K562 (cell line): ENCODE data around the gene KLK2. TPM values are rescaled to one million over a fixed set of nuclear protein-coding genes. Genes with fewer than 3 reads are reported as not detected.
A peak's percentile ranks its signal among the peaks of the same experiment; 100 is the strongest.

ENCODE experiments used
- BRD9 ChIP-seq: fragments of 450-650 bp; IDR thresholded peaks from 2 replicates; pipeline ENCODE4 v1.6.1; 2018; ENCODE audit warnings: low read depth; ENCODE audit not compliant: partially characterized antibody
- DEAF1 ChIP-seq: fragments of 450-650 bp; formaldehyde crosslinking; IDR thresholded peaks from 2 replicates; pipeline ENCODE4 v1.4.0; 2020; ENCODE audit warnings: mild to moderate bottlenecking, moderate library complexity
- DNMT1 ChIP-seq: fragments of 450-650 bp; IDR thresholded peaks from 2 replicates; pipeline ENCODE4 v1.6.1; 2016; ENCODE audit warnings: antibody characterized with exemption, mild to moderate bottlenecking
- E2F6 ChIP-seq, 2 experiments: IDR thresholded peaks; 2 replicates each; pipeline ENCODE4 v1.6.1; 2011; ENCODE audit warnings: borderline replicate concordance in 1 of 2, control low read depth in 1 of 2, low read depth in 1 of 2, low read length in 1 of 2, mild to moderate bottlenecking in 1 of 2, mixed read lengths in 1 of 2, moderate library complexity in 1 of 2; ENCODE audit not compliant: insufficient read depth in 1 of 2, insufficient read length in 1 of 2, poor library complexity in 1 of 2, severe bottlenecking in 1 of 2; ENCODE audit errors: extremely low read depth in 1 of 2
- GTF2A2 ChIP-seq: IDR thresholded peaks from 2 replicates; pipeline ENCODE4 v1.6.1; 2016; ENCODE audit warnings: mild to moderate bottlenecking, missing genetic modification characterization, missing compliant biosample characterization
- ILK ChIP-seq: fragments of 450-650 bp; IDR thresholded peaks from 2 replicates; pipeline ENCODE4 v1.6.1; 2016; ENCODE audit warnings: missing genetic modification characterization, low read depth, mild to moderate bottlenecking, missing compliant biosample characterization, moderate library complexity, borderline replicate concordance
- MTA2 ChIP-seq: fragments of 450-650 bp; IDR thresholded peaks from 2 replicates; pipeline ENCODE4 v1.6.1; 2016; ENCODE audit warnings: low read depth
- MYC ChIP-seq, 2 experiments: fragments of 250-450 bp in 1 of 2; sonication (Bioruptor Pico) in 1 of 2; IDR thresholded peaks; 2 replicates each; pipeline versions ENCODE4 v1.5.1 to v1.6.1; 2012 to 2021; ENCODE audit warnings: low read depth in 2 of 2, borderline replicate concordance in 1 of 2, improper control_type of control experiment in 1 of 2, low read length in 1 of 2, mild to moderate bottlenecking in 1 of 2, moderate library complexity in 1 of 2
- NCOR1 ChIP-seq: fragments of 450-650 bp; IDR thresholded peaks from 2 replicates; pipeline ENCODE4 v1.6.1; 2016; ENCODE audit warnings: mild to moderate bottlenecking, moderate library complexity
- NFXL1 ChIP-seq: fragments of 450-650 bp; formaldehyde crosslinking; IDR thresholded peaks from 2 replicates; pipeline ENCODE4 v1.4.0; 2021; ENCODE audit warnings: mild to moderate bottlenecking
- RCOR1 ChIP-seq, 2 experiments: IDR thresholded peaks; 2 replicates each; pipeline ENCODE4 v1.6.1; 2012; ENCODE audit warnings: low read depth in 2 of 2, low read length in 2 of 2, borderline replicate concordance in 1 of 2, improper control_type of control experiment in 1 of 2
- UBTF ChIP-seq, 2 experiments: IDR thresholded peaks; 2 replicates each; pipeline ENCODE4 v1.6.1; 2012; ENCODE audit warnings: improper control_type of control experiment in 2 of 2, low read depth in 2 of 2, low read length in 2 of 2, borderline replicate concordance in 1 of 2
- ZNF224 ChIP-seq: sonication (generic); formaldehyde crosslinking; IDR thresholded peaks from 2 replicates; pipeline ENCODE4 v1.8.0; 2022; ENCODE audit warnings: mild to moderate bottlenecking, missing genetic modification reagents
- ZNF274 ChIP-seq: IDR thresholded peaks from 2 replicates; pipeline ENCODE4 v1.6.1; 2011; ENCODE audit warnings: low read depth, mild to moderate bottlenecking, low read length, moderate library complexity, borderline replicate concordance
- ZNF518B ChIP-seq: fragments of 250-450 bp; sonication (Bioruptor Pico); IDR thresholded peaks from 2 replicates; pipeline ENCODE4 v1.5.0; 2021; ENCODE audit warnings: mild to moderate bottlenecking, moderate library complexity
- ZNF586 ChIP-seq: fragments of 450-650 bp; formaldehyde crosslinking; conservative IDR thresholded peaks from 2 replicates; pipeline ENCODE4 v1.4.0; 2020; ENCODE audit warnings: mild to moderate bottlenecking, moderate library complexity
- polyA plus RNA-seq, 8 experiments: library from polyadenylated mRNA; depleted of rRNA in 4 of 8; stranded (reverse) in 5 of 8; unstranded in 3 of 8; fragments of >200 nt; fragmentation: Nextera tagmentation in 2 of 8; fragmentation: Illumina TruSeq in 1 of 8; extraction: Ambion mirVana in 2 of 8; extraction: Trizol in 1 of 8; gene quantifications; 2 replicates each; pipeline versions ENCODE4 v1.2.1 to v1.2.3, GENCODE V29; 2011 to 2014; ENCODE audit warnings: inconsistent platforms in 1 of 8, missing spikeins in 1 of 8
- total RNA-seq, 7 experiments: library from RNA; depleted of rRNA in 6 of 7; stranded (reverse); fragments of >200 nt in 6 of 7; fragmentation: Illumina TruSeq in 2 of 7; extraction: Trizol in 2 of 7; gene quantifications; 2 replicates each; pipeline versions ENCODE4 v1.2.1 to v1.2.3, GENCODE V29; 2011 to 2021; ENCODE audit warnings: low replicate concordance in 1 of 7
- TF ChIP-seq, protein P1 (sequence below): fragments of 450-650 bp; IDR thresholded peaks from one replicate; pipeline ENCODE4 v1.6.1; 2018; ENCODE audit warnings: mild to moderate bottlenecking, moderate library complexity; ENCODE audit not compliant: partially characterized antibody

Gene KLK2
- total and polyA plus RNA-seq, 9 of the 15 experiments (the other 6 are each of a cell fraction or from before 2014, with no cell fraction given): 0.11 to 0.47 (median 0.23) TPM; not detected in 1

DNA sequence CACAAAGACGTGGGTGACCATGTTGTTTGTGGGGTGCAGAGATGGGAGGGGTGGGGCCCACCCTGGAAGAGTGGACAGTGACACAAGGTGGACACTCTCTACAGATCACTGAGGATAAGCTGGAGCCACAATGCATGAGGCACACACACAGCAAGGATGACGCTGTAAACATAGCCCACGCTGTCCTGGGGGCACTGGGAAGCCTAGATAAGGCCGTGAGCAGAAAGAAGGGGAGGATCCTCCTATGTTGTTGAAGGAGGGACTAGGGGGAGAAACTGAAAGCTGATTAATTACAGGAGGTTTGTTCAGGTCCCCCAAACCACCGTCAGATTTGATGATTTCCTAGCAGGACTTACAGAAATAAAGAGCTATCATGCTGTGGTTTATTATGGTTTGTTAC lies 5.6 kb downstream of the KLK2 start (continued):
- peak; percentile 73 for TF ChIP-seq MTA2
- peak; percentile 44; the same call in 1 of the 2 replicates for TF ChIP-seq MYC (IDR thresholded peaks at IDR 0.05; ENCODE audit: low read depth, low read length)
- no peak for TF ChIP-seq MYC (CRISPR knock-in tag; IDR thresholded peaks at IDR 0.05; ENCODE audit: borderline replicate concordance, low read depth)
- TF ChIP-seq ZNF224 (CRISPR knock-in tag): no peak
- TF ChIP-seq DEAF1: no peak
- TF ChIP-seq, protein P1, sequence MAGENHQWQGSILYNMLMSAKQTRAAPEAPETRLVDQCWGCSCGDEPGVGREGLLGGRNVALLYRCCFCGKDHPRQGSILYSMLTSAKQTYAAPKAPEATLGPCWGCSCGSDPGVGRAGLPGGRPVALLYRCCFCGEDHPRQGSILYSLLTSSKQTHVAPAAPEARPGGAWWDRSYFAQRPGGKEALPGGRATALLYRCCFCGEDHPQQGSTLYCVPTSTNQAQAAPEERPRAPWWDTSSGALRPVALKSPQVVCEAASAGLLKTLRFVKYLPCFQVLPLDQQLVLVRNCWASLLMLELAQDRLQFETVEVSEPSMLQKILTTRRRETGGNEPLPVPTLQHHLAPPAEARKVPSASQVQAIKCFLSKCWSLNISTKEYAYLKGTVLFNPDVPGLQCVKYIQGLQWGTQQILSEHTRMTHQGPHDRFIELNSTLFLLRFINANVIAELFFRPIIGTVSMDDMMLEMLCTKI: no peak
- TF ChIP-seq ZNF274: no peak
- no peak for TF ChIP-seq ZNF586
- no peak for TF ChIP-seq DNMT1
- no peak for TF ChIP-seq E2F6 (IDR thresholded peaks at IDR 0.05; ENCODE audit: borderline replicate concordance in 1 of 2, extremely low read depth in 1 of 2, insufficient read depth in 1 of 2, insufficient read length in 1 of 2, low read depth in 1 of 2, low read length in 1 of 2, poor library complexity in 1 of 2, severe bottlenecking in 1 of 2)
- no peak for TF ChIP-seq GTF2A2
- peak; percentile 72 for TF ChIP-seq NCOR1
- no peak for TF ChIP-seq ZNF518B (CRISPR knock-in tag)
- TF ChIP-seq UBTF (IDR thresholded peaks at IDR 0.05; ENCODE audit: borderline replicate concordance in 1 of 2, low read depth in 2 of 2, low read length in 2 of 2): no peak
- TF ChIP-seq NFXL1 (CRISPR knock-in tag): no peak
- no peak for TF ChIP-seq ILK (tag)
- TF ChIP-seq RCOR1 (IDR thresholded peaks at IDR 0.05; ENCODE audit: borderline replicate concordance in 1 of 2, low read depth in 2 of 2, low read length in 2 of 2): 0 out of 4 replicates have a peak, but pooled peaks of 1 of the 2 experiments have one; percentile 9
- no peak for TF ChIP-seq BRD9
